Hepatocyte (in vitro differentiated cells): ENCODE data around the gene CHPT1.

Experiments used
- EZH2 ChIP-seq: fragments of 200-600 bp; sonication (generic); IDR thresholded peaks from 2 replicates; pipeline ENCODE4 v1.6.1; 2016; ENCODE audit warnings: antibody characterized with exemption, mild to moderate bottlenecking, borderline replicate concordance
- EZH2phosphoT487 ChIP-seq: fragments of 200-600 bp; sonication (generic); IDR thresholded peaks from one replicate; pipeline ENCODE4 v1.6.1; 2018; ENCODE audit warnings: antibody characterized with exemption, mild to moderate bottlenecking, low read depth, moderate library complexity; ENCODE audit not compliant: unreplicated experiment, severe bottlenecking
- TF ChIP-seq, protein P1 (sequence below): fragments of 200-600 bp; sonication (generic); IDR thresholded peaks from 2 replicates; pipeline ENCODE4 v1.5.1; 2016; ENCODE audit warnings: antibody characterized with exemption, mild to moderate bottlenecking; ENCODE audit not compliant: poor library complexity

DNA sequence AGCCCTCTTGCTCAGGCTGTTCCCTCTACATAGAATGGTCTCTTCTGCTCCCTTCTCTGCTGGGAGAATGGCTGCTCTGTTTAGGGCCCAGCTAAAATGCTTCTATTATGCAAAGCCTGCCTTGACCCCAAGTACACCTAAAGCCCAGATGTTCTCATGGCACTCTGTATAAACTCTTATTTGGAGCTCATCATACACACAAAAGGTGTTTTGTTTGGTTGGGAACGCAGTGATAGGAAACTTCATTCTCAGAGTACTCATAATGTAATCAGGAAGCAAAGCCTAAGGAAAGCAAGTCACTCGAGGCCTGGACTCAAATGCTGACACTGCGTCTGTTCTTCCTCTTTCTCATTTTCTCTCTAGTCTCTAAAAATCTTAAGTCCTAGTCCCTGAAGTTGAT, 80.0 kb downstream of the CHPT1 start:
- TF ChIP-seq, protein P1, sequence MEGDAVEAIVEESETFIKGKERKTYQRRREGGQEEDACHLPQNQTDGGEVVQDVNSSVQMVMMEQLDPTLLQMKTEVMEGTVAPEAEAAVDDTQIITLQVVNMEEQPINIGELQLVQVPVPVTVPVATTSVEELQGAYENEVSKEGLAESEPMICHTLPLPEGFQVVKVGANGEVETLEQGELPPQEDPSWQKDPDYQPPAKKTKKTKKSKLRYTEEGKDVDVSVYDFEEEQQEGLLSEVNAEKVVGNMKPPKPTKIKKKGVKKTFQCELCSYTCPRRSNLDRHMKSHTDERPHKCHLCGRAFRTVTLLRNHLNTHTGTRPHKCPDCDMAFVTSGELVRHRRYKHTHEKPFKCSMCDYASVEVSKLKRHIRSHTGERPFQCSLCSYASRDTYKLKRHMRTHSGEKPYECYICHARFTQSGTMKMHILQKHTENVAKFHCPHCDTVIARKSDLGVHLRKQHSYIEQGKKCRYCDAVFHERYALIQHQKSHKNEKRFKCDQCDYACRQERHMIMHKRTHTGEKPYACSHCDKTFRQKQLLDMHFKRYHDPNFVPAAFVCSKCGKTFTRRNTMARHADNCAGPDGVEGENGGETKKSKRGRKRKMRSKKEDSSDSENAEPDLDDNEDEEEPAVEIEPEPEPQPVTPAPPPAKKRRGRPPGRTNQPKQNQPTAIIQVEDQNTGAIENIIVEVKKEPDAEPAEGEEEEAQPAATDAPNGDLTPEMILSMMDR = no peak
- TF ChIP-seq EZH2 = no peak
- no peak for TF ChIP-seq EZH2phosphoT487
